HG03575 (cell line): ENCODE measurements around the gene SPEG.

Experiments
- ATAC-seq: cut with Tn5 transposase; IDR thresholded peaks from one replicate; pipeline ENCODE4 v1.9.1; 2021; ENCODE audit not compliant: unreplicated experiment, insufficient number of reproducible peaks, low FRiP score; ENCODE audit errors: extremely low read depth

The SPEG gene

DNA sequence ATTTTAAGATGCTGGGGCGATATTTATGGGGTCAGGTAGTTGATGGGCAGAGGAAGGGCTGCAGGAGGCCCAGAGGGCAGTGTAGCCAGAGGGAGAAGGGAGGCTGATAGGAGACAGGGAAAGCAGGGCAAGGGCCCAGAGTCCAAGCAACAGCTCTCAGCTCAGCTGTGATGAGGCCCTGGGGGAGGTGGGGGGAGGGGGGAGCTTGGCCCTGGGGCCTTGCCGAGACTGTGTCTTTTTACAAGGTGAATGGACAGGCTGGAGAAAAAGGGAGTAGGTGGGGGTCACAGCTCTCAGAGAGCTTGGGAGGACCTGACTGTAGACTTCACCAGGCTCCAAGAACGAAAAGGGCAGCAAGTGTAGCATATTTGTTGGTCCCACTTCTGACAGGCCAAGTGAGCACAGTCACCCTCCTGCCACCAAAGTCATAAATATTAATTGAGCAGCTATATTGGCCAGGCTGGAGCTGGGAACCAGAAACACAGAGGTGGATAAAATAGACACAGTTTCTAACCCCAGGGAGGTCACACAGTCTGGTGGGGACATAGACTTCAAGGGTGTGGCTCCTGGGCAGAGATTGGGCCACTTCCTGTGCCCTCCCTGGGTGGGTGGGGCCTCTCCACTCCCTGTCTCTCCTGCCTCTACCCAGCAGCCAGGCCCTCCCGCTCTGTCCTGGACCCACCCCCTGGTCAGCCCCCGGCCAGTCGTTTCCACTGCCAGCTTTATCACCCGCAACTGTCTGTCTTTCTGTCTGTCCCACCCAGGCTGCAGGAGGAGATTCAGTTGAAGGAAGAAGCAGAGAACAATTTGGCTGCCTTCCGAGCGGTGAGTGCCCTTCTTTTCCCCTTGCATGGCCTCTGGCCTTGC lies 15.1 kb upstream of the SPEG start:
- ATAC-seq = no peak

DNA sequence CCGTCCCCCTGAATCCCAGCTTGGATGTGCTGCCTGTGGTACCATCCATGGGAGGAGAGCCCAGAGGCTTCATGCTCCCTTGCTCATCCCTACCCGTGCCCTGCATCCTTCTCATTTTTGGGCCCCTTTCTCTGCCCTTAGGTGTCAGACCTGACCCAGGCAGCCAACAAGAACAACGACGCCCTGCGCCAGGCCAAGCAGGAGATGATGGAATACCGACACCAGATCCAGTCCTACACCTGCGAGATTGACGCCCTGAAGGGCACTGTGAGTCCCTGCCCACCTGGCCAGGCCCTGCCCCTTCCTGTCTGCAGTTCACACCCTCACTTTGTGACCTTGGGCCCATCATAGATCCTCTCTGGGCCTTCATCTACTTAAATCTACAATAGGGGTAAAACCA lies 14.0 kb upstream of the SPEG start:
- no peak for ATAC-seq

DNA sequence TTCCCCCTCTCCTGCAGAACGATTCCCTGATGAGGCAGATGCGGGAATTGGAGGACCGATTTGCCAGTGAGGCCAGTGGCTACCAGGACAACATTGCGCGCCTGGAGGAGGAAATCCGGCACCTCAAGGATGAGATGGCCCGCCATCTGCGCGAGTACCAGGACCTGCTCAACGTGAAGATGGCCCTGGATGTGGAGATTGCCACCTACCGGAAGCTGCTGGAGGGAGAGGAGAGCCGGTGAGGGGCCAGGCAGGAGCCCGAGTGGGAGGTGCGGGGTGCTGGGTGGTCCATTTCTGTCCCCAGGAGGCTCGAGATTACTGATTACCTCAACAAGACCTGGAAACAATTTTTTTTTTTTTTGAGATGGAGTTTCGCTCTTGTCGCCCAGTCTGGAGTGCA lies 13.3 kb upstream of the SPEG start:
- ATAC-seq = no peak

DNA sequence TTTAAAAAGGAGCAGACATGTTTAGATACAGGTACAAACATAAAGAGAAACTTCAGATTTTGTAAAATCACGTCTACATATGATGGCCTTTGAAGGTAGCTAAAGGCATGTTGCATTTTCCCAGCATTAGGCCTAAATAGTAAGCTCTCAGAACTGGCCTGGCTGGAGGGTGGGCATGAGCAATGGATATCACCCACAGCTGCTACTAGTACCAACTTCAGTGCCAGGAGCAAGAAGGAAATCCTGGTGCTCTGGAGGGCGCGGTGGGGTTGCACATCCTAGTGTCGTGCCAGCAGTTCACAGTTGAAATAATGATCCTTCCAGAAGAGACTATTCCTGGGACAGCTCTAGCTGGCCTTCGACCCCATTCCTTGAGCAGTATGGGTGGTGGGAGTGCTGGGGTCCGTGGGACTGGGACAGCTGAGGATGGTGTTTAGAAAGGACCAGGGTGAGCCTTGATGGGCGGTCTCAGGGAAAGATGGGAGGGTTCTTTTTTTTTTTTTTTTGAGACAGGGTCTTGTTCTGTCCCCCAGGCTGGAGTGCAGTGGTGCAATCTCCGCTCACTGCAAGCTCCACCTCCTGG lies 11.6 kb upstream of the SPEG start:
- no peak for ATAC-seq

DNA sequence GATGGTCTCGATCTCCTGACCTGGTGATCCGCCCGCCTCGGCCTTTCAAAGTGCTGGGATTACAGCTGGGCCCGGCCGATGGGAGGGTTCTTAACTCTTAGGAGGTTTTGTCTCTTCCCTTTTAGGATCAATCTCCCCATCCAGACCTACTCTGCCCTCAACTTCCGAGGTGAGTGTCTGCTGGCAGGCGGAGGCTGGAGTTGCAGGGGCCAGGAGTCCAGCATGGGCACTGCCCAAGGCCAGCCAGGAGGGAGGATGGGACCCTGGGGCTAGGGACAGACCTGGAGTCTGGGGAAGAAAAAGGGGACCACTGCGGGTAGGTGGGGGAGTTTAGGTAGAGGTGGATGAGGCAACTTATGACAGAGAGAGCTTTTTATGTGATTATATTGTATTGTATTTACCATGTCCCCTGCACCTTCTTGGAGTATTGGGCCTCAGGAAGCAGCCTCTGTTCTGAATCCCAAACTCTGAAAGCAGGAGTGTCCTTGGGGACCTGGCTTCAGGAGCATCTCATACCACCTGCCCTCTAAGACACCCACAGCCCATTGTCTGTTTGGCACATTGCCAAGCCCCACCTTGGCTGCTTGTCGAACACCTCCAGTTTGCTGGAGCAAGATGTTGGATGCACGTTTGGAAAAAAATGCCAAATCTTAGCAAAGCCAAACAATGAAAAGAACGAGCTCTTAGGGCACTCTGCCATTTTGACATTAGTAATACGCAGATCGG lies 10.8 kb upstream of the SPEG start:
- ATAC-seq = no peak

DNA sequence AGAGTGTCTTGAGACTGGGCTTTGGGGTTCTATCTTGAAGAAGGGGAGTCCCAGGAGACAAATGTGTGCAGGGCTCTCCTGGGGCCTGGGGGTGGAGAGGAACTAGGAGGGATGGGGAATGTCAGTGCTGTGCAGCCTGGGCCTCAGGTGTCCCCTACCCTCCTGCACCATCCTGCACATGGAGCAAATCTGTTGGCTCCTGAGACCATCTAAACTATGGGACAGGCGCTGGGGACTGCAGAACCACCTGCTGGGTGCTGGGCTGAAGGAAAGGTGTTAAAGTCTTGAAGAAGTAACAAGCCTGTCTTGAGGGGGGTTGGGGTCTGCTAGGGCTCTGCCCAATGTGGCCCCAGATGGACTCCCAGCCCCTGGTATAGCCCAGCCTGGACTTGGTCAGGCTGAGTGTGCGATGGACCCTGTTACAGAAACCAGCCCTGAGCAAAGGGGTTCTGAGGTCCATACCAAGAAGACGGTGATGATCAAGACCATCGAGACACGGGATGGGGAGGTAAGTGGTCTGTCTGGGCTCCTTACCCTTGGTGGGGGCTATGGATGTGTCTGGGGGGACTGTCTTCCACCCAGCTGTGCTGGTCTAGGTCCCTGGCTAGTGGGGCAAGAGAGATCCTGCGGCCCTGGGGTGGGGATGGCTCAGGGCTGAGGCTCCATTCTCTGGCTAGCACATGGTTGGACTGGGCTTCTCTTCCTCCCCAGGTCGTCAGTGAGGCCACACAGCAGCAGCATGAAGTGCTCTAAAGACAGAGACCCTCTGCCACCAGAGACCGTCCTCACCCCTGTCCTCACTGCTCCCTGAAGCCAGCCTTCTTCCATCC lies 9.2 kb upstream of the SPEG start:
- no peak for ATAC-seq

DNA sequence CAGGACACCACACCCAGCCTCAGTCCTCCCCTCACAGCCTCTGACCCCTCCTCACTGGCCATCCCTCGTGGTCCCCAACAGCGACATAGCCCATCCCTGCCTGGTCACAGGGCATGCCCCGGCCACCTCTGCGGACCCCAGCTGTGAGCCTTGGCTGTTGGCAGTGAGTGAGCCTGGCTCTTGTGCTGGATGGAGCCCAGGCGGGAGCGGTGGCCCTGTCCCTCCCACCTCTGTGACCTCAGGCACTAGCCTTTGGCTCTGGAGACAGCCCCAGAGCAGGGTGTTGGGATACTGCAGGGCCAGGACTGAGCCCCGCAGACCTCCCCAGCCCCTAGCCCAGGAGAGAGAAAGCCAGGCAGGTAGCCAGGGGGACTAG lies 8.6 kb upstream of the SPEG start:
- no peak for ATAC-seq

DNA sequence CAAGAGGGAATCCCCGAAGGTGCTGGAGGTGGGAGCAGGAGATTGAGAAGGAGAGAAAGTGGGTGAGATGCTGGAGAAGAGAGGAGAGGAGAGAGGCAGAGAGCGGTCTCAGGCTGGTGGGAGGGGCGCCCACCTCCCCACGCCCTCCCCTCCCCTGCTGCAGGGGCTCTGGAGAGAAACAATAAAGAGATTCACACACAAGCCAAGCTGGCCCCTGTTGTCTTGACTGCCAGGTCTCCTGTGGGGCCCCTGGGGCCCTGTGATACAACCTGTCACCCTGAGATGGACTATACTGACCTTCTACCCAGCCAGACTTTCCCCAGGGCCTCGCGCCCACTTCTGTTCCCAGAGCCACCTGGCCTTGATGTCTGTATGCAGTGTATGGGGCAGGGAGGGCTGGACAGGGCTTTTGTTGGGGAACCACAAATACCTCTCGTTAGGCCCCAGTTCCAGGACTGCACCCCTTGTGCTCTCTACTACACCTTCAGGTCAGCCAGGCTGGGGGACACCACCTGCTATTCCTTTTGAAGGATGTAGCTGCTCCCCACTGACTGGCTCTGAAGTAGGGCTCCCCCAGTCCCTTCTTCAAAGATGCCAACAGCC lies 8.0 kb upstream of the SPEG start:
- ATAC-seq = no peak

DNA sequence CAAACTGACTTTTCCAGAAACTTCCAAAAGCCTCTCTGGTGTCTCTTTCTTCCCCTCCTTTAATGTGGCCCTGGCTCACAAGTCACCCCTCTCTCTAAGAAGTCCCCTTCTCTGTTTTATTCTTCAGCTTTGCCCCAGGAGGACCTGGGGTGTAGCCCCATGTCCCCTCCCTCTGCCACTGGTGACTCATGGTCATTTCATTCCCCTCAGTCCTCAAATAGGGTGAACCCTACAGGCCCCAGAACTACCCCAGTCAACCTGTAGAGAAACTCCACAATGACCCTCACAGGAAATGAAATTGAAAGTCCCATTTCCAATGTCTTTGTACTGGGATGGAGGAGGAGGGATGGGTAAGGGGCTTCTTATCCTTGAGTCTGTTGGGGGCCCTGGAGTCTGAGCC lies 6.2 kb upstream of the SPEG start:
- ATAC-seq = no peak

DNA sequence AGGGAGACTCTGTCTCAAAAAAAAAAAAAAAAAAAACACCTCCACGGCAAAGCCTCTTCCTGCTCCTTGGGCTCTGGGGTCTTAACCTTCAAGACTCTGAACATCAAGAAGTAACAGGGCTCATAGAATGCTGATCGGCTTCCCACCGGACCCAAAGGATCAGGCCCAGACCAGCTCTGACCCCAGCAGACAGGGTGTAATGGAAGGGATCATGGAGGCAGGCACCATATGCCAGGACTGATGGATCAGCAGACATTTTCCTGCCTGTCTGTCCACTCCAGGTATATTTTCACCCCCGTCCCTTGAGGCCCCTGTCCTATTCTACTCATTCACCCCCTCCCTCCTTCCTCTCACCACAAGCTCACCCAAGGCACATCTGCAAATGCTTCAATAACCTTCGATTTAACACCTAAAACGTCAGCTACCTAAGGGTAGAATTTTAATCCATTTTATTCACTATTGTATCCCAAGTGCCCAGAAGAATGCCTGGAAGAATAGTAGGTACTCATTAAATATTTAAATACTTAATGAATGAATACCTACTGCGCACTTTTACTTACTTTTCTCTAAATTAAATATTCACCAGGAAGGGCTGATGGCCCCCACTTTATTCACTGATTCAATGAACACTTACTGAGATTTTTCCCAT lies 4.6 kb upstream of the SPEG start:
- no peak for ATAC-seq

DNA sequence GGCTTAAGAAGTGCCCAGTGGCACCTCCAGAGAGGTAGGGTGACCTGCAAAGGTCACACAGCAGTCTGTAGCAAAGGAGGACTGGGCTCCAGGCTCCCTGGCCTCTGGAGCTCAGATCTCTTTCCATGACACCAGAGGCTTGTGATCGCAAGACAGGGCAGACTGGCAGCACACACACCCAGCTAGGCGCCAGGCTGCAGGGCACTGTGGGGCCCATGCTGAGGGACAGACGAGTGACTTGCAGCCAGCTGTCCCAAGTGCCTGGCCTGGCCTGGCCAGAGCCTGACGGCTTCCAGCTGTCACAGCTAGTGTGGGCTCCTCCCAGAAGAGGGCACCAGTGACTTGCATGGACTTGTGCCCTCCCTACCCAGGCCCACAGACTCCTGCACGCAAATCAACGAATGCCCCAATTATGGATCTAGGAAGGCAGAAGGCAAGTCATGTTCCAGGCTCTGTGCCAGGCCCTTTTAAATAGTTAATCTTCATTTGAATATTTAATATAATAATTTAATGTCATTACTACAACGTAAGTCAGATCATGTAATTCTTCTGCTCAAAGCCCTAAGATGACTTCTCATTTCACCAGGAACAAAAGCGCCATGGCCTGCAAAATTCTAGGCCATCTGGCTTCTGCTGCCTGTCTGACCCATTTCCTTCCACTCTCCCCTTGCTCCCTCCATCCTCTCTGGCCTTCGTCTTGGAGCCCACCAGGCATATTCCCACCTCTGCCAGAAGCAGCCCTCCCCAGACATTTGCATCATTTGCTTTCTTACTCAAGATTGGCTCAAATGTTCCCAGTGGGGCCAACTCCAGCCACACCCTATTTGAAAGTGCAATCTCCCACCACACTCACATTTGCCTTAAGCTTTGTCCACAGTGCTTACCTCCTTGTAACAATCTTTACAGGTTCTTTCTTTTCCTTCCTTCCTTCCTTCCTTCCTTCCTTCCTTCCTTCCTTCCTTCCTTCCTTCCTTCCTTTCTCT lies 3.7 kb upstream of the SPEG start:
- ATAC-seq = no peak

DNA sequence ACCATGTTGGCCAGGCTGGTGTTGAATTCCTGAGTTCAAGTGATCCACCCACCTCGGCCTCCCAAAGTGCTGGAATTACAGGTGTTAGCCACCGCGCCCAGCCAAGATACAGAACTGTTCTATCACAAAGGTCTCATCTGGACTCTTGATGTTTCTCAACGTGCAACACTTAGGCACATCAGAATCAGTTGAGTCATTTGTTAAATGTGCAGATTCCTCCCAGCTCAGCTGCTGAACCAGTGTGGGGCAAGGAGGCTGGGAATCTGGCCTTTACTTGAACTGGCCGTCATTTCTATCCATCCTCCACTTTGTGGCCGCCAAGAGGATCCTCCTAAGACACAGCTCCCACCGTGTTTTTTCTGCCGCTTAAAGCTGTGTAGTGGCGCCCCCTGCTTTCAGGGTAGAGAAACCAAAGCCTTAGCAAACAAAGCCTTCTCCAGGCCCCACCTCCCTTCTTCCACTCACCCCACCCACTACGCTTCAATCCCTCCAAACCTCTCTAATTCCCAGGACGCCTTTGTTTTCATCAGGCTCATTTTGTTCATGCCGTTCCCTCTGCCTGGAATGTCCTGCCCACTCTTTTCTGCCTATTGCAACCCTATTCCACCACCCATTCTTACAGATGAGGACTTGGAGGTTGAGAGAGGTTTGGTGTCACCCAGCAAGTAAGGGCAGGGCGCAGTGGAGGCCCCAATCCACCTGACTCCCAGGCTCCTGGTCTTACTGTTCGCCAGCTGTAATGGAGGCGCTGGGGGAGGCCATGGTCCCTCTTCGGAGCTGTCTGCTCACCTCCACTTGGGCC lies 776 bp upstream of the SPEG start:
- ATAC-seq = no peak

DNA sequence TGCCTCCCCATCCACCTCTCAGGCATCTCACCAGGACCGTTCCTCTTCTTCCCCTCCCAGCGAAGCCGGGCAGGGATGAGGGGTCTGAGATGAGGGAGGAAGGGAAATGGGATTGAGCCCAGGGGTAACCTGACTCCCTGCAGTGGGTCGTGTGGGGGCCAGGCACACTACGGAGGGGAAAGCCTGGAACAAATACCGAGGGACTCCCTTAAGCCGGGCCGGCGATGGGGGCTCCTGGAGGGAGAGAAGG lies 250 bp upstream of the SPEG start:
- no peak for ATAC-seq

DNA sequence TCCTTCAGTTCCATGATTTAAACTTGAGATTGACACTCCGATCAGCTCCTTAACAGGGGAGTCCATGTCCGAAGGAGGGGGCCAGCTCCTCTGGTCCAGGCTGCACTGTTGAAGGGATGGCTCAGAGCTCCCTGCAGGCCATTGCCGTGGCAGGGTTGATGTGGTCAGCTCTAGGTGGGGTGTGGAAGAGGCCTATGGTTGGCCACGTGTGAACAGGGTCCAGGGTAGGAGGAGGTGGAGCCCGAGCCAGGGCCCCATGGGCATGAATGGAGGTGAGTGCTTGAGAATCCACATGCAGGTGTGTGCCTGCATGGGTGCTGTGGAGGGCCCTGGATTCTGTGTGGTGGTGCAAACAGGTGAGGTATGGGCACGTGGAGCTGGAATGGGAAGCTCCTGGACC lies 1.1 kb downstream of the SPEG start:
- no peak for ATAC-seq

DNA sequence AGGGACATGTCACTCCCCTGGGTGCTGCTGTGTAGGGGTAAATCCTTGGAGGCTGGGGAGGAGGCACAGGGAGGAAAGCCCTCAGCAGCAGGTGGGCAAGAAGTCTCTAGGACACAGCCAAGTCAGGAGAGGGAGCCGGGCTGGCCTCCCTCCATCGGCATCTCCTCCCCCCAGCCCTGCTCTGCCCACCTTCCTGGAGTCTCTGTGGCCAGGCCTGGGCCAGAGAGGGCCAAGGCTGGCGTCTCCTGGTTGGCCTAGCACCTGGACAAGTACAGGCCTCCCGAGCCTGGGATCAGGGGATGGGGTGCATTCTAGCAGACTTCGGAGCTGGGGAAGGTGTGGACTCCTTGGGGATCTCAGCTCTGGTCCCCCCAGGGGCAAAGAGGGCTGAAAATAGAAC lies 1.8 kb downstream of the SPEG start:
- no peak for ATAC-seq

DNA sequence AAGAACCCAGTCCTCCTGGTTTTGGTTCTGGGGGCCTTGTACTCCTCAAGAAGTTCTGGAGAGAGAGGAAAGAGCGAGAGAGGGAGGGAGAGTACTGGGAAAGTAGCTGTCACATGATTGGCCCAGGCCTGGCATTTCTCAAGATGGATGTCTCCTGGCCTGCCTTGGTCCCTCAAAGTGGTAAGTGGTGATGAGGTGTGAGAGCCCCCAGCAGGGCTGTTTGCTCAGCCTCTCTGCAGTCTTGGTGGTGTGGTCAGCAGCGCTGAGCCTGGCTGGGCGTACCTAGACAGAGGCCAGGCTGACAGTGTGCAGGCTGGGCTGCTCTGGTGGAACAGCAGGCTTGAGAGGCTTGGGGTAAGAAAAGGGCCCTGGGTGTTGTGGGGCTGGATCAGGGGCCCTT lies 2.5 kb downstream of the SPEG start:
- no peak for ATAC-seq

DNA sequence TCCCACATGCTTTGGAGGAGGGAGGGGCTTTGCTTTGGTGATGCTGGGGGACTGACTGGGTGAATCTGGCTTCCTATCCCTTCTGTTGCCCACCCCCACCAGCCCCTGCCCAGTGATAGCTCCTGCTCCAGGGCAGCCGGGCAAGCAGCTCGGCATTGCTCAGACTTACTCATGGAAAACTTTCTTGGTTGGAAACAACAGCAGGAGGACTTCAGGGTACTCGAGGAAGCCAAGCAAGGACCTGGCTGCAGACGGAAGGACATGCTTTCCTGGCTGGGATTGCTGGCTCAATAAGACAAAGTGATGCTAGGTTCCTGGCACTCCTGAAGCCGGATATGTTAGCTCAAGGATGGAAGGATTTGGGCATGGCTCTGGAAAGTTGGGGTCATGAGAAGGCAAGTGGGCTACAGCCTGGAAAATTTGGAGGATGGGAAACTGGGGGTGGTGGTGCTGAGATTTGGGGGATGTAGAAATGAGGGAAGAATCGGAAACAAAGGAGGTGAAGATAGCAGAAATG lies 3.1 kb downstream of the SPEG start:
- no peak for ATAC-seq
